Measurements from ENCODE around the gene PCDH15. TPM values are rescaled to one million over a fixed set of nuclear protein-coding genes. Genes with fewer than 3 reads are reported as not detected.

Gene PCDH15
- polyA plus RNA-seq, 6 donors from 2014 or later = not detected

GRCh38 chr10:53904506-53905241 is 896.4 kb downstream of the PCDH15 start:
- H3K27me3 Mint-ChIP-seq = no peaks in the 10 kb centered on the region
- no peaks in the 10 kb centered on the region for H3K36me3 Mint-ChIP-seq
- ATAC-seq (ENCODE audit: low read depth in 2 of 2) (no peak), DNase-seq (no peak)
- peaks cover 0 to 5% (median 0%) of the 10 kb centered on the region in 7 donors for H3K9me3 Mint-ChIP-seq
- H3K4me3 Mint-ChIP-seq = no peak overlapping the region
- no peaks in the 10 kb centered on the region for H3K4me1 Mint-ChIP-seq
- no peak overlapping the region for H3K27ac Mint-ChIP-seq

GRCh38 chr10:53903756-53904155 is 897.3 kb downstream of the PCDH15 start:
- Mint-ChIP-seq H3K36me3 (no peaks in the 10 kb centered on the region), H3K9me3 (peaks cover 0 to under 1% (median 0%) of the 10 kb centered on the region in 7 donors), H3K4me1 (no peaks in the 10 kb centered on the region), H3K27me3 (no peaks in the 10 kb centered on the region), H3K27ac (no peak overlapping the region), H3K4me3 (no peak overlapping the region)
- DNase-seq = no peak
- no peak for ATAC-seq (ENCODE audit: low read depth in 2 of 2)

GRCh38 chr10:53899463-53900160 is 901.4 kb downstream of the PCDH15 start:
- ATAC-seq (ENCODE audit: low read depth in 2 of 2) (no peak), DNase-seq (no peak)
- H3K27ac Mint-ChIP-seq = no peak overlapping the region

GRCh38 chr10:53898532-53898931 is 902.5 kb downstream of the PCDH15 start:
- Mint-ChIP-seq H3K27me3 (no peaks in the 10 kb centered on the region), H3K4me3 (no peak overlapping the region), H3K27ac (no peak overlapping the region), H3K36me3 (no peaks in the 10 kb centered on the region), H3K9me3 (peaks cover 0 to 3% (median 0%) of the 10 kb centered on the region in 7 donors), H3K4me1 (no peaks in the 10 kb centered on the region)
- DNase-seq (no peak), ATAC-seq (ENCODE audit: low read depth in 2 of 2) (no peak)

More at GRCh38 chr10:53899463-53900160, 901.4 kb downstream of the PCDH15 start:
- H3K27me3 Mint-ChIP-seq = no peaks in the 10 kb centered on the region
- no peaks in the 10 kb centered on the region for H3K9me3 Mint-ChIP-seq
- no peaks in the 10 kb centered on the region for H3K36me3 Mint-ChIP-seq
- H3K4me3 Mint-ChIP-seq = no peak overlapping the region
- H3K4me1 Mint-ChIP-seq = no peaks in the 10 kb centered on the region

- Mint-ChIP-seq H3K27me3 (no peaks in the 10 kb centered on the region), H3K4me3 (no peak overlapping the region), H3K36me3 (no peaks in the 10 kb centered on the region), H3K27ac (no peak overlapping the region), H3K4me1 (no peaks in the 10 kb centered on the region), H3K9me3 (peaks cover 0 to 3% (median 0%) of the 10 kb centered on the region in 7 donors)
- DNase-seq (no peak), ATAC-seq (ENCODE audit: low read depth in 2 of 2) (no peak)
Measured at GRCh38 chr10:53894145-53894544, 906.9 kb downstream of the PCDH15 start.

GRCh38 chr10:53893061-53893460 is 908.0 kb downstream of the PCDH15 start:
- no peaks in the 10 kb centered on the region for H3K36me3 Mint-ChIP-seq
- no peaks in the 10 kb centered on the region for H3K27me3 Mint-ChIP-seq
- no peak overlapping the region for H3K4me3 Mint-ChIP-seq
- DNase-seq (no peak), ATAC-seq (ENCODE audit: low read depth in 2 of 2) (no peak)
- H3K4me1 Mint-ChIP-seq = no peaks in the 10 kb centered on the region
- H3K27ac Mint-ChIP-seq = no peak overlapping the region
- peaks cover 0 to 3% (median 0%) of the 10 kb centered on the region in 7 donors for H3K9me3 Mint-ChIP-seq

DNA sequence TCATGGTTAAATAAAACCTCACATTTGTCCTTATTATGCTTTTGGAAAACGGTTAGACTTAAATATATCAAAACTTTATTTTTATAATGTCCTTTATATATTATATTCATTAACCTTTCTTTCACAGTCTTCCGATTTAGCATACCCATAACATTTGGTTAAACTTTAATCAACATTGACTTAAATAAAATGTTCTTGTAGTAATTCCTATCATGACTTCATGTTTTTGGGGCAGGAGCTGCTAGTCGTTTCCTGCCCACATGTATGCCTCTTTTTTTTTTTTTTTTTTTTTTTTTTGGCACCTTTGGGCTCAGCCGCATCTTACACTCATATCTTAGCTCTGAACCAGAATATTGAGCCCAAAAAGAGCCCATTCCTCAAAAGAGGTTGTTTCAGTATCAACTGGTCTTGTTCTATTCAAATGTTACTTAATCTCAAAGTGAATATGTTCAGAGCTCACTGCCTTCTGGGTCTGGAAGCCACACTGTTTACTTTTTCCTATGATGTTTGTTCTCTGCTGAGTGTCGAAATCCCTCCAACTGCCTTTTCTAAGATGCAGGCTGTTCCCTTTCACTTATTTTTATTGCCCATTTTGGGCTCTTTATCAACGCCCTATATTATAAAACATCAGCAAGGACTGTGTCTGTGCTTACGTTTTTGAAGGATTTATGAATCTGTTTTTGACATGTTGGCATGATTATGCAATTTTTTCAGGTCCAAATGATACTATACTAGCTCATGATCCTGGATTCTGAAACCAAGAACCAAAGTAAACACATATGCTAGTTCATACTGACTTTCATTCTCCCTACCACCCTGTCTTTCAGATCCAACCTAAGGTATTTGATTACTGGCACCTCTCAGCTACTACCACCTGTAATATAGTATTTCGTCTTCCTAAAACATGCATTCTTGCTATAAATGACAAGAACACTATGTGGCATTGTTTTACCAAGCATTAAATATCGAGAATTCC is 914.4 kb downstream of the PCDH15 start:
- H3K27ac Mint-ChIP-seq = no peak overlapping the region
- H3K4me3 Mint-ChIP-seq = no peak overlapping the region
- no peak for DNase-seq
- no peaks in the 10 kb centered on the region for H3K36me3 Mint-ChIP-seq
- H3K4me1 Mint-ChIP-seq = no peaks in the 10 kb centered on the region
- H3K27me3 Mint-ChIP-seq = no peaks in the 10 kb centered on the region
- ATAC-seq (ENCODE audit: low read depth in 2 of 2) = no peak
- no peaks in the 10 kb centered on the region for H3K9me3 Mint-ChIP-seq

DNA sequence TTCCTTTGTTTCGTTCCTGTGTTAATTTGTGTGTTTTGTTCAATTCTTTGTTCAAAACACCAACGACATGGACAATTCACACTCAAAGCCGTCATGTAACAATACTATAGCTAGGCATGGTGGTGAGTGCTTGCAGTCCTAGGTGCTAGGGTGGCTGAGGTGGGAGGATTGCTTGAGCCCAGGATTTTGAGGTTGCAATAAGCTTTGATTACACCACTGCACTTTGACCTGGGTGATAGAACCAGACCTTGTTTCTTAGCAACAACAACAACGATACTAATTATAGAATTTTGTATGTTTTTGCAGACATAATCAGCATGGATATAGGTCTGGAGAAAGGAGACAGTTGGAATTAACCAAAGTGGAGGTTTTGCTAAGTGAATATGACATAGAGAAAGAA is 936.2 kb downstream of the PCDH15 start:
- DNase-seq (no peak), ATAC-seq (ENCODE audit: low read depth in 2 of 2) (no peak)
- Mint-ChIP-seq H3K36me3 (no peaks in the 10 kb centered on the region), H3K27ac (no peak overlapping the region), H3K9me3 (peaks cover 0 to 3% (median 0%) of the 10 kb centered on the region in 7 donors), H3K4me3 (no peak overlapping the region), H3K27me3 (no peaks in the 10 kb centered on the region), H3K4me1 (no peaks in the 10 kb centered on the region)

DNA sequence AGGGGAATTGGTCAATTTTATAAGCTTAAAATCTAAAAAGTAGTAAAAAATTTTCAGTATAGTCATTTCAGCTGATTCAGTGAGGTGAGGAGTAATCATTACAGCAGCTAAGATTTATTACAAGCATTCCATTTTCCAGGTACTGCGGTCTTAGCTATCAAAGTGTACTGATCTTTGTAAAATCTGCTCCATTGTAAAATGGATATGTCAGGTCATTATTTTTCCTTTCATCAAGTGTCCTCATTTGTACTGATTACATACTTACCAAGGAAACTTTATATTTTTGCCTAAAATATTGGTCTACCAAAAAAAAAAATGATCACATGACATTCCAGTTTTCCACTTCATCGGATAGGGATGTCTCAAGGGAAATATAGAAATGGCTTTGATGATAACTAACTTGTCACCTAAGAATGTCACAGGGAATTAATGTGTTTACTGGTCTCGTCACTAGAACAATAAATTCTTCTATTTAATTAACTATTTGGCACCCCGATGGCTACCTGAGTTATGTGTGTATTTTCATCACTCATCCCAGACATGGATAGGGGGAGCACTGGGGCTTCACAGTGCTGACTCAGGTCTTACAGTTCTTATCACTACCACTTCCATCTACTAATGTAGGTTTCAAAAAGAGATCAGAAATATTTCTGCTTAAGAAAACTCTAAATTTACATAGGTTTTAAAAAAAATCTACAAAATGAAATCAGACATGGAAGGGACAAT is 948.4 kb downstream of the PCDH15 start:
- H3K9me3 Mint-ChIP-seq = no peaks in the 10 kb centered on the region
- H3K27ac Mint-ChIP-seq = no peak overlapping the region
- no peaks in the 10 kb centered on the region for H3K4me1 Mint-ChIP-seq
- H3K4me3 Mint-ChIP-seq = no peak overlapping the region
- no peaks in the 10 kb centered on the region for H3K36me3 Mint-ChIP-seq
- H3K27me3 Mint-ChIP-seq = no peaks in the 10 kb centered on the region
- DNase-seq (no peak), ATAC-seq (ENCODE audit: low read depth in 2 of 2) (no peak)

DNA sequence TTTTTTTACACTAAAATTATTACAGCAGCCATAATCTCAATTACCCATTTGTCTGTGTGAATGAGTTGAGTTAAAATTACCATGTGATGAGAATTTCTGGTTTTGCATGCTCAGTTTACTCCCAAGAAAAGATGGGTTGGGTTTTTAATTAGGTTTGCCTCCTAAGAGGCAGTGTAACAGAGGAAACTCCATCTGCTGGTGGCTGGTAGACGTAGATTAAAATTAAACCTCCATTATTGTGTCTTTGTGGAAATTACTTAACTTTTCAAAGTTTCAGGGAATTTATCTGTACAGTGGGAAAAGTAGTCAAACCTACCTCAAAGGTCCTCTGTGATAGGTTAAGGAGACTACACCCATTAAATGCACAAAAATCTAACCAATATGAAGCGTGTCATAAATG is 954.2 kb downstream of the PCDH15 start:
- Mint-ChIP-seq H3K4me1 (no peaks in the 10 kb centered on the region), H3K9me3 (no peaks in the 10 kb centered on the region), H3K27ac (no peak overlapping the region), H3K36me3 (no peaks in the 10 kb centered on the region), H3K27me3 (no peaks in the 10 kb centered on the region), H3K4me3 (no peak overlapping the region)
- DNase-seq (no peak), ATAC-seq (ENCODE audit: low read depth in 2 of 2) (no peak)

DNA sequence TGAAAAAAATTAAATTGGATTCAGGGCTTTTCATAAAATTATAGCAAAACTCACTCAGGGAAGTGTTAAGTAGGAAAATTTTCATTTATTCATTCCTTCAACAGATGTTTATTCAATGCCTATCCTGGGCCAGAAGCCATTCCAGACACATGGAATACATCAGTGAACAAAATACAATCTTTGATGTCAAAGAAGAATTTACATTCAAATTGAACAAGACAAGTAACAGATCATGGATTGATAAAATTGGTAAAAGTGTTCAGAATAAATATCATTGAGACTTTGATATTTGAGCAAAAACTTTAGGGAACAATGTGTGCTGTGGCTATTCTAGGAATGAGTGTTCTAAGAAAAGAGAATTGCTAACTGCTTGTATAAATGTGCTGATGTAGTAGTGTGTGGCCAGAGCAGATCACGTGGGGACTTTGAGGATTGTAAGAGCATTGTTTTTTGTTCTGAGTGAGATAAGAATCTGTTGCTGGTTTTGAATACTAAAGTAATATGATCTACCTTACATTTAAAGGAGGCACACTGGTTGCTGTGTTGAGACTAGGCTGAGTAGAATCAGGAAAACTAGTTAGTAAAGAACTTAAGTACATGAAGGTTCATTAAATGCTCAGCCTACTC is 957.2 kb downstream of the PCDH15 start:
- H3K4me3 Mint-ChIP-seq = no peak overlapping the region
- H3K27ac Mint-ChIP-seq = no peak overlapping the region
- H3K36me3 Mint-ChIP-seq = no peaks in the 10 kb centered on the region
- H3K27me3 Mint-ChIP-seq = no peaks in the 10 kb centered on the region
- ATAC-seq (ENCODE audit: low read depth in 2 of 2) (no peak), DNase-seq (no peak)
- peaks cover 0 to 2% (median 0%) of the 10 kb centered on the region in 7 donors for H3K9me3 Mint-ChIP-seq
- H3K4me1 Mint-ChIP-seq = no peaks in the 10 kb centered on the region

- Mint-ChIP-seq H3K27me3 (no peaks in the 10 kb centered on the region), H3K9me3 (peaks cover 0 to 2% (median 0%) of the 10 kb centered on the region in 7 donors), H3K27ac (no peak overlapping the region), H3K4me3 (no peak overlapping the region), H3K4me1 (no peaks in the 10 kb centered on the region), H3K36me3 (no peaks in the 10 kb centered on the region)
- no peak for ATAC-seq (ENCODE audit: low read depth in 2 of 2)
- DNase-seq = no peak
Measured at GRCh38 chr10:53841483-53842145, 959.4 kb downstream of the PCDH15 start.
